ELF-1 (cell line): ENCODE data around the gene MACF1.

Source experiments
- DNase-seq: peaks from one replicate; pipeline ENCODE4 v3.0.0-alpha.2; 2016; ENCODE audit warnings: low read depth, low spot score

Gene MACF1

GRCh38 chr1:39295901-39296300, 91.4 kb downstream of the MACF1 start:
- no peak for DNase-seq

GRCh38 chr1:39297551-39297950, 93.1 kb downstream of the MACF1 start:
- no peak for DNase-seq

GRCh38 chr1:39301606-39302005, 97.1 kb downstream of the MACF1 start:
- DNase-seq, result no peak

GRCh38 chr1:39305555-39305954, 101.1 kb downstream of the MACF1 start:
- DNase-seq, result no peak

- no peak for DNase-seq
These were observed 105.5 kb downstream of the MACF1 start for GRCh38 chr1:39310015-39310414.

GRCh38 chr1:39310691-39311090, 106.2 kb downstream of the MACF1 start:
- DNase-seq, result no peak

- DNase-seq, result no peak
These were observed 112.6 kb downstream of the MACF1 start for GRCh38 chr1:39317111-39317510.

GRCh38 chr1:39317910-39318633, 113.6 kb downstream of the MACF1 start:
- peak; percentile 10 for DNase-seq

- DNase-seq, result no peak
These were observed 117.5 kb downstream of the MACF1 start for GRCh38 chr1:39321979-39322378.

GRCh38 chr1:39322431-39322830, 117.9 kb downstream of the MACF1 start:
- no peak for DNase-seq

GRCh38 chr1:39324888-39325287, 120.4 kb downstream of the MACF1 start:
- no peak for DNase-seq

- no peak for DNase-seq
These were observed 122.3 kb downstream of the MACF1 start for GRCh38 chr1:39326836-39327235.

GRCh38 chr1:39328095-39328494, 123.6 kb downstream of the MACF1 start:
- DNase-seq, result no peak

- DNase-seq, result no peak
These were observed 124.2 kb downstream of the MACF1 start for GRCh38 chr1:39328586-39329121.

- no peak for DNase-seq
These were observed 127.2 kb downstream of the MACF1 start for GRCh38 chr1:39331647-39332046.

GRCh38 chr1:39332291-39332690, 127.8 kb downstream of the MACF1 start:
- DNase-seq, result no peak

GRCh38 chr1:39332828-39333227, 128.3 kb downstream of the MACF1 start:
- DNase-seq, result no peak

- DNase-seq, result no peak
These were observed 128.8 kb downstream of the MACF1 start for GRCh38 chr1:39333296-39333695.

- DNase-seq, result no peak
These were observed 130.7 kb downstream of the MACF1 start for GRCh38 chr1:39335216-39335615.

- DNase-seq, result no peak
These were observed 132.6 kb downstream of the MACF1 start for GRCh38 chr1:39337067-39337466.

- no peak for DNase-seq
These were observed 138.3 kb downstream of the MACF1 start for GRCh38 chr1:39342776-39343175.

- DNase-seq, result no peak
These were observed 140.1 kb downstream of the MACF1 start for GRCh38 chr1:39344394-39345154.

- DNase-seq, result peak; percentile 2
These were observed 142.4 kb downstream of the MACF1 start for GRCh38 chr1:39346872-39347271.
